Panc1 (cell line): ENCODE data around the gene SYT1. TPM values are rescaled to one million over a fixed set of nuclear protein-coding genes. Genes with fewer than 3 reads are reported as not detected.

Source experiments
- ATAC-seq: fragments of 200-7000 bp; cut with Tn5 transposase; 2 replicates; pipeline ENCODE4 v1.9.1; 2020; ENCODE audit warnings: mild to moderate bottlenecking, moderate library complexity
- BruUV-seq: library from RNA; stranded (reverse); fragments of 400-500 nt; replicated peaks from 2 replicates; lab custom pipeline; 2021; lab: Mats Ljungman, UMichigan
- CTCF ChIA-PET: fragments of 300-600 bp; sonication (Branson Sonifier 250); formaldehyde crosslinking; loops from one replicate; lab custom pipeline; 2022; ENCODE audit warnings: antibody characterized with exemption; lab: Charles Lee
- POLR2A ChIA-PET: fragments of 300-600 bp; sonication (Branson Sonifier 250); formaldehyde crosslinking; loops from one replicate; lab custom pipeline; 2022; ENCODE audit warnings: antibody characterized with exemption; lab: Charles Lee
- DNase-seq: peaks from one replicate; pipeline ENCODE4 v3.0.0-alpha.2; 2010; ENCODE audit warnings: low read depth, low spot score
- H3K27ac ChIP-seq: 2 replicates; pipeline ENCODE4 v1.5.1; 2011; ENCODE audit warnings: mild to moderate bottlenecking, low read length, inconsistent platforms
- H3K27me3 ChIP-seq: fragments of 200-500 bp; sonication (Bioruptor generic); 2 replicates; pipeline ENCODE4 v1.6.0; 2014; ENCODE audit warnings: low read length, inconsistent platforms; ENCODE audit not compliant: control insufficient read depth, insufficient read depth
- H3K36me3 ChIP-seq: fragments of 200-500 bp; sonication (Bioruptor generic); 2 replicates; pipeline ENCODE4 v1.5.1; 2014; ENCODE audit warnings: inconsistent platforms, mild to moderate bottlenecking, low read length, moderate library complexity; ENCODE audit not compliant: control insufficient read depth, insufficient read depth
- H3K4me1 ChIP-seq: 2 replicates; pipeline ENCODE4 v1.5.1; 2011; ENCODE audit warnings: inconsistent platforms, mild to moderate bottlenecking, low read length, moderate library complexity; ENCODE audit not compliant: control insufficient read depth, insufficient read depth
- H3K4me3 ChIP-seq, 2 experiments: 2 replicates each; pipeline ENCODE4 v1.5.1; 2011 to 2012; ENCODE audit warnings: low read depth in 2 of 2, low read length in 2 of 2, mild to moderate bottlenecking in 2 of 2, inconsistent platforms in 1 of 2, moderate library complexity in 1 of 2
- H3K9me3 ChIP-seq: fragments of 200-500 bp; sonication (Bioruptor generic); 2 replicates; pipeline ENCODE4 v1.5.1; 2014; ENCODE audit warnings: low read depth, mild to moderate bottlenecking, inconsistent platforms, low read length, moderate library complexity; ENCODE audit not compliant: control insufficient read depth, insufficient read depth
- CTCF ChIP-seq: fragments of 450-650 bp; IDR thresholded peaks from 2 replicates; pipeline ENCODE4 v1.5.1; 2017; ENCODE audit warnings: mild to moderate bottlenecking
- POLR2AphosphoS5 ChIP-seq: IDR thresholded peaks from 2 replicates; pipeline ENCODE4 v1.6.1; 2012; ENCODE audit warnings: mild to moderate bottlenecking, low read depth, low read length, moderate library complexity
- SIN3A ChIP-seq: IDR thresholded peaks from 2 replicates; pipeline ENCODE4 v1.6.1; 2012; ENCODE audit warnings: low read depth, mild to moderate bottlenecking, low read length, moderate library complexity, borderline replicate concordance; ENCODE audit not compliant: insufficient read depth
- TCF7L2 ChIP-seq: IDR thresholded peaks from 2 replicates; pipeline ENCODE4 v1.6.1; 2011; ENCODE audit warnings: mild to moderate bottlenecking, low read depth, low read length, inconsistent platforms
- in situ Hi-C: cut with HindIII; loops from 2 replicates; pipeline ENCODE4 v1.10.0; 2016; ENCODE audit warnings: low sequenced_read_pairs, low pct_unique_long_range_greater_than_20kb
- intact Hi-C: fragments of 100-400 bp; cut with micrococcal nuclease; formaldehyde crosslinking; loops from one replicate; pipeline ENCODE4 v1.10.0; 2022; ENCODE audit not compliant: unreplicated experiment
- total RNA-seq: library from RNA; stranded (reverse); gene quantifications from one replicate; pipeline ENCODE4 v1.2.1, GENCODE V29; 2021; ENCODE audit not compliant: unreplicated experiment
- TF ChIP-seq, protein P1 (sequence below), 2 experiments: IDR thresholded peaks; 2 replicates each; pipeline ENCODE4 v1.6.1; 2011 to 2012; ENCODE audit warnings: low read depth in 2 of 2, control low read depth in 1 of 2, low read length in 1 of 2, mild to moderate bottlenecking in 1 of 2, moderate library complexity in 1 of 2; ENCODE audit not compliant: insufficient read depth in 1 of 2

The SYT1 gene
- total RNA-seq, 1 experiment from 2014 or later: 3.0 TPM

DNA sequence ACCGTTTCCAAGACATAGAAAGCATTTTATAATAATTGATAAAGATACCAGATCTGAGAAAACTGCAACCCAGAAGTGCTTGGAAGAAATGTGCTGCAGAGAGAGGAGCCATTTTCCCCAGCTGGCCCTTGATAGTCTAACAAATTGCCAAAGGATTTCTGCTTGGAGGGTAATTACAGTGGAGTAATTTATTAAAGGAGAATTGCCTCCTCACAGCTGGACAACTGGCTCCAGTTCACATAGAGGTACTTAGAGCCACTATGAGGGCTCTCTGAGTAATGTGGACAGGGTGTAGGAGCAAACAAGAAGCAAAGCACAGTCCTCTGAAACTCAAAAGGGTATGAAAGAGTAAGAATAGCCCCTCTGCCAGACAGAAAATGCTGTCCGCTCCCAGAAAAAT, 335.6 kb downstream of the SYT1 start:
- H3K27ac ChIP-seq: no peak overlapping the region
- POLR2A ChIA-PET: no interaction called here
- CTCF ChIA-PET: no interaction called here
- no peak for DNase-seq
- no peaks in the 10 kb centered on the region for H3K36me3 ChIP-seq
- no TSS peak for BruUV-seq
- no peak for ATAC-seq
- no peaks in the 10 kb centered on the region for H3K4me1 ChIP-seq
- no peaks in the 10 kb centered on the region for H3K9me3 ChIP-seq
- TF ChIP-seq CTCF: no peak
- TF ChIP-seq POLR2AphosphoS5: no peak
- TF ChIP-seq SIN3A: no peak
- TF ChIP-seq, protein P1, sequence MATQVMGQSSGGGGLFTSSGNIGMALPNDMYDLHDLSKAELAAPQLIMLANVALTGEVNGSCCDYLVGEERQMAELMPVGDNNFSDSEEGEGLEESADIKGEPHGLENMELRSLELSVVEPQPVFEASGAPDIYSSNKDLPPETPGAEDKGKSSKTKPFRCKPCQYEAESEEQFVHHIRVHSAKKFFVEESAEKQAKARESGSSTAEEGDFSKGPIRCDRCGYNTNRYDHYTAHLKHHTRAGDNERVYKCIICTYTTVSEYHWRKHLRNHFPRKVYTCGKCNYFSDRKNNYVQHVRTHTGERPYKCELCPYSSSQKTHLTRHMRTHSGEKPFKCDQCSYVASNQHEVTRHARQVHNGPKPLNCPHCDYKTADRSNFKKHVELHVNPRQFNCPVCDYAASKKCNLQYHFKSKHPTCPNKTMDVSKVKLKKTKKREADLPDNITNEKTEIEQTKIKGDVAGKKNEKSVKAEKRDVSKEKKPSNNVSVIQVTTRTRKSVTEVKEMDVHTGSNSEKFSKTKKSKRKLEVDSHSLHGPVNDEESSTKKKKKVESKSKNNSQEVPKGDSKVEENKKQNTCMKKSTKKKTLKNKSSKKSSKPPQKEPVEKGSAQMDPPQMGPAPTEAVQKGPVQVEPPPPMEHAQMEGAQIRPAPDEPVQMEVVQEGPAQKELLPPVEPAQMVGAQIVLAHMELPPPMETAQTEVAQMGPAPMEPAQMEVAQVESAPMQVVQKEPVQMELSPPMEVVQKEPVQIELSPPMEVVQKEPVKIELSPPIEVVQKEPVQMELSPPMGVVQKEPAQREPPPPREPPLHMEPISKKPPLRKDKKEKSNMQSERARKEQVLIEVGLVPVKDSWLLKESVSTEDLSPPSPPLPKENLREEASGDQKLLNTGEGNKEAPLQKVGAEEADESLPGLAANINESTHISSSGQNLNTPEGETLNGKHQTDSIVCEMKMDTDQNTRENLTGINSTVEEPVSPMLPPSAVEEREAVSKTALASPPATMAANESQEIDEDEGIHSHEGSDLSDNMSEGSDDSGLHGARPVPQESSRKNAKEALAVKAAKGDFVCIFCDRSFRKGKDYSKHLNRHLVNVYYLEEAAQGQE (IDR thresholded peaks at IDR 0.05; ENCODE audit: insufficient read depth in 1 of 2, low read depth in 2 of 2, low read length in 1 of 2): no peak
- no peak for TF ChIP-seq TCF7L2
- H3K4me3 ChIP-seq: no peak overlapping the region
- in situ Hi-C loops: no loop called here
- no peaks in the 10 kb centered on the region for H3K27me3 ChIP-seq
- intact Hi-C loops: no loop called here

GRCh38 chr12:79203058-79203647, 338.6 kb downstream of the SYT1 start:
- no TSS peak for BruUV-seq
- Histone ChIP-seq H3K4me1 (no peaks in the 10 kb centered on the region), H3K4me3 (peak overlapping the region in 1 of 2 experiments; percentile 3; a peak in 1 of 4 replicates), H3K27ac (no peak overlapping the region), H3K36me3 (no peaks in the 10 kb centered on the region), H3K27me3 (no peaks in the 10 kb centered on the region), H3K9me3 (no peaks in the 10 kb centered on the region)
- TF ChIP-seq CTCF (no peak), SIN3A (no peak), POLR2AphosphoS5 (no peak), TCF7L2 (no peak)
- TF ChIP-seq, protein P1 (IDR thresholded peaks at IDR 0.05; ENCODE audit: insufficient read depth in 1 of 2, low read depth in 2 of 2, low read length in 1 of 2): no peak
- intact Hi-C loops: no loop called here
- in situ Hi-C loops: no loop called here
- no peak for DNase-seq
- POLR2A ChIA-PET: no interaction called here
- 0 out of 2 replicates have a peak, but pooled peaks have one; percentile 71 for ATAC-seq
- CTCF ChIA-PET: interaction anchor here (0.5 kb wide), 1 partner anchor 1926 kb away, joined by 4 read pairs; no protein-coding TSS in a partner anchor
